OCI-LY3 (cell line): ENCODE data around the gene EIF4H.

Source experiments
- H2AFZ ChIP-seq: fragments of 200-600, 300-600 bp; shearing (Covaris generic); 2 replicates; pipeline ENCODE4 v1.6.0; 2014; ENCODE audit warnings: antibody characterized with exemption, low read depth, low read length
- H3K27ac ChIP-seq: fragments of 200-600, 300-600 bp; sonication (generic); 2 replicates; pipeline ENCODE4 v1.5.1; 2014; ENCODE audit warnings: mild to moderate bottlenecking, low read length, moderate library complexity, mixed read lengths
- H3K27me3 ChIP-seq: fragments of 200-600, 300-600 bp; sonication (generic); 2 replicates; pipeline ENCODE4 v1.6.1; 2014; ENCODE audit warnings: low read depth, low read length, mixed read lengths
- H3K36me3 ChIP-seq: fragments of 200-600, 300-600 bp; sonication (generic); replicated peaks from 2 replicates; pipeline ENCODE3; 2014; ENCODE audit warnings: low read depth, low read length, mixed read lengths
- H3K4me1 ChIP-seq: fragments of 300-600, 200-600 bp; sonication (generic); 2 replicates; pipeline ENCODE4 v1.6.1; 2014; ENCODE audit warnings: low read length, mixed read lengths
- H3K4me2 ChIP-seq: fragments of 200-600, 300-600 bp; sonication (generic); 2 replicates; pipeline ENCODE4 v1.6.1; 2014; ENCODE audit warnings: low read length, mixed read lengths
- H3K4me3 ChIP-seq: fragments of 300-600, 200-600 bp; sonication (generic); 2 replicates; pipeline ENCODE4 v1.5.1; 2014; ENCODE audit warnings: antibody characterized with exemption, mild to moderate bottlenecking, low read length, moderate library complexity
- H3K79me2 ChIP-seq: fragments of 300-600, 200-600 bp; shearing (Covaris generic); 2 replicates; pipeline ENCODE4 v1.6.1; 2014; ENCODE audit warnings: mild to moderate bottlenecking, low read length, mixed read lengths
- H3K9ac ChIP-seq: fragments of 300-600, 200-600 bp; shearing (Covaris generic); 2 replicates; pipeline ENCODE4 v1.6.0; 2014; ENCODE audit warnings: mild to moderate bottlenecking, low read length, moderate library complexity
- H3K9me3 ChIP-seq: fragments of 200-600, 300-600 bp; shearing (Covaris generic); 2 replicates; pipeline ENCODE4 v1.6.1; 2014; ENCODE audit warnings: low read length, mixed read lengths; ENCODE audit not compliant: insufficient read depth
- H4K20me1 ChIP-seq: fragments of 200-600, 300-600 bp; sonication (generic); 2 replicates; pipeline ENCODE4 v1.6.1; 2016; ENCODE audit warnings: low read length, mixed read lengths; ENCODE audit not compliant: insufficient read depth
- CTCF ChIP-seq: fragments of 200-600, 300-600 bp; sonication (generic); IDR thresholded peaks from 2 replicates; pipeline ENCODE4 v1.5.1; 2014; ENCODE audit warnings: antibody characterized with exemption, low read length, low read depth
- EZH2phosphoT487 ChIP-seq: fragments of 200-600 bp; shearing (Covaris generic); IDR thresholded peaks from 2 replicates; pipeline ENCODE4 v1.6.1; 2018; ENCODE audit warnings: antibody characterized with exemption, mixed run types, low read depth

The EIF4H gene

GRCh38 chr7:74134117-74134620 lies 40.0 kb upstream of the EIF4H start:
- no peak overlapping the region for H2AFZ ChIP-seq
- H3K4me1 ChIP-seq = peaks cover 6% of the 10 kb centered on the region
- H3K9ac ChIP-seq = no peak overlapping the region
- H3K4me3 ChIP-seq = no peak overlapping the region
- H4K20me1 ChIP-seq = no peaks in the 10 kb centered on the region
- H3K4me2 ChIP-seq = no peak overlapping the region
- TF ChIP-seq CTCF (no peak), EZH2phosphoT487 (no peak)
- H3K36me3 ChIP-seq = no peaks in the 10 kb centered on the region
- H3K27me3 ChIP-seq = no peaks in the 10 kb centered on the region
- no peaks in the 10 kb centered on the region for H3K79me2 ChIP-seq
- H3K27ac ChIP-seq = no peak overlapping the region
- no peaks in the 10 kb centered on the region for H3K9me3 ChIP-seq

- Histone ChIP-seq H3K4me2 (peak overlapping the region; percentile 54), H4K20me1 (no peaks in the 10 kb centered on the region), H3K4me3 (peak overlapping the region; percentile 47), H3K4me1 (peaks cover 6% of the 10 kb centered on the region), H3K9me3 (no peaks in the 10 kb centered on the region), H3K27ac (no peak overlapping the region), H3K79me2 (no peaks in the 10 kb centered on the region), H3K36me3 (no peaks in the 10 kb centered on the region), H3K27me3 (no peaks in the 10 kb centered on the region), H2AFZ (peak overlapping the region; percentile 96), H3K9ac (0 out of 2 replicates have a peak overlapping the region, but pooled peaks have one; percentile 2)
- TF ChIP-seq EZH2phosphoT487 (no peak), CTCF (no peak)
These were observed 35.8 kb upstream of the EIF4H start for GRCh38 chr7:74138334-74138867.

- Histone ChIP-seq H3K79me2 (no peaks in the 10 kb centered on the region), H3K4me1 (peaks cover 6% of the 10 kb centered on the region), H3K36me3 (no peaks in the 10 kb centered on the region), H3K9me3 (no peaks in the 10 kb centered on the region), H3K9ac (no peak overlapping the region), H3K4me3 (no peak overlapping the region; the same call in 1 of the 2 replicates), H4K20me1 (no peaks in the 10 kb centered on the region), H3K4me2 (peak overlapping the region; percentile 54), H3K27me3 (no peaks in the 10 kb centered on the region), H3K27ac (no peak overlapping the region), H2AFZ (no peak overlapping the region)
- no peak for TF ChIP-seq CTCF
- no peak for TF ChIP-seq EZH2phosphoT487
These were observed 35.0 kb upstream of the EIF4H start for GRCh38 chr7:74138945-74139843.

GRCh38 chr7:74141705-74142104 lies 32.5 kb upstream of the EIF4H start:
- Histone ChIP-seq H3K9me3 (peaks cover 4% of the 10 kb centered on the region; the same call in 1 of the 2 replicates), H3K36me3 (no peaks in the 10 kb centered on the region), H2AFZ (no peak overlapping the region), H3K4me3 (no peak overlapping the region), H3K27me3 (0 out of 2 replicates have a peak, but pooled peaks cover 3% of the 10 kb centered on the region), H3K79me2 (no peaks in the 10 kb centered on the region), H3K27ac (no peak overlapping the region), H3K4me1 (peaks cover 6% of the 10 kb centered on the region), H3K9ac (no peak overlapping the region), H4K20me1 (no peaks in the 10 kb centered on the region), H3K4me2 (no peak overlapping the region)
- TF ChIP-seq EZH2phosphoT487 (no peak), CTCF (no peak)
